ENCODE results near the gene CPNE1.

The CPNE1 gene

DNA sequence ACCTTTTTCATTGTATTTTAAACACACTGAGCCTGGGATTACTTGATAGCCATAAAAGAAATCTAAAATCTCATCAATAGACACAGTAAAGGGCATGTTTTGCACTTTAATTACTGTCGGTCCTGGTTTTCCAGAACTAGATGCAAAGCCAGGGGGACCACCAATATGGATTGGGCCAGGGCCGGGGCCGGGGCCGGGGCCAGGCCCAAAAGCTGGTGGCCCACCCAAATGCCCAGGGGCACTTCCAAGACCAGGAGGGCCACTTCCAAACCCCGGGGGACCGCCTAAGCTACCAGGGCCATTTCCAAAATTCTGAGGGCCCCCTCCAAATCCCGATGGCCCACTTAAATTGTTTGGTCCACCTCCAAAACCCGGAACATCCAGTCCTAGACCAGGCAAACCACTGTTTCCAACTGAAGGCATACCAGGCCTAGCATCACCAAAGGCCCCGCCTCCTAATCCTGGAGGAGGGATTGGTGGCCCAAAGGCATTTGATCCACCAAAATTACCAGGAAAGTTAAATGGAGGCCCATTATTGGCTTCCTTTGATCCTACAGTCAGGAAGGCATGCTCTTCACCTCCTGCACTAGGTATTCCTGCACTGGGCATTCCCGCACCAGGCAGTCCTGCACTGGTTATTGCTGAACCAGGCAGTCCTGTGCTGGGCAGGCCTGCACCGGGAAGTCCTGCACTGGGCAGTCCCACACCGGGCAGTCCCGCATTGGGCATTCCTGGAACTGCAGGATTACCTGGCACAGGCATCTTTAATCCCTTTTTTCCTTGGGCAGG is 11.9 kb downstream of the CPNE1 start:
- no peak for DNase-seq

GRCh38 chr20:35651958-35652357 is 12.7 kb downstream of the CPNE1 start:
- DNase-seq = no peak

DNA sequence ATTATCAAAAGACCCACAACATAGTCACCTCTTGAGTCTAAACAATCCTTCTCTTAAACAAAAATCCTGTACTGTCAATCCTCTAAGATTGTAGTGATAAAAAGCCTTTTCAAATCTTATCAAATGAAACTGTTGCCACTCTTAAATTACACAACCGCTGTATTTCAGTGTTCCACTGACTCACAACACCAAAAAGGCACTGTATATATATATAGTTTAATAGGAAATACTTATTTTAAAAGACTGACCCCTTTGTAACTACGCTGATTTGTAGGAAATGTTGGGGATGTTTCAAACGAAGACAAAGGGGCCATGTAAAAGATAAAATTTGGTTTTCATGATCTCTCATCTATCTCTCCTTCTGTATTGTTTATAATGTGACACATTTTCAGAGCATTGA is 14.1 kb downstream of the CPNE1 start:
- no peak for DNase-seq

DNA sequence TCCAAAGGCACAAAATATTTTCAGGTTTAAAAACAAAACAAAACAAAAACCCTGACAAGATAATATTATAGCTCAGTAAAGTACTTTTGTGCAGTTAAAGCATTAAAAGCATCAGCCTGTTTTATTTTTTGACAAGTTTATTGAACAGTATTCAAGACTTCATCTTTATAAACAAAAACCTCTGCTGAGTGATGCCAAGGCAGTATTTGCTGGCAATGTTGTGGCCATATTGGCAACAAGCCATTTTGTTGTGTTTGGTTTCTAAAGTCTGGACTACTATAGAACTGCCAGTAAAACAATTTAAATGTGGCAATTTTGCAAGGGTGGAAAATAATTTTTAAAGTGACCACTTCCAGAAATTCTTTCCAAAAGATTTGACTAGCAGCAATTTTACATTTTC is 15.9 kb downstream of the CPNE1 start:
- no peak for DNase-seq

DNA sequence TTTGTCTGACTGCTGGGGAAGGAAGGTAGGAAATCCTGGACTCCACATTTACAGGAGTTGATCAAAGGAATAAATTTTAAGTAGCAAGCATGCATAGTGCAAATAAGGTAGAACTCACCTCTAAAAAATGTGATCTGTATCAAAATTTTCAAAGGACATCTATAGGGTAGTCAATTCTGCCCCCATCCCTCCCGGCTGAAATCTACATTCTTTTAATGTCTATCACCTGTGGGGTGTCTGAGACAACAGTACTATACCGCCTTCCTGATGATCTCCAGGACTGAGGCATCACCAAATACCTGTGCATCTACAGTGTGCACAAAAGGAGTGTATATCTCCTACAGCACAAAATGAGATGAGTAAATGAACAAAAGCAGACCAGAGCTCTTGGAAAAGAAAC is 19.9 kb downstream of the CPNE1 start:
- no peak for DNase-seq

GRCh38 chr20:35643045-35643444 is 21.7 kb downstream of the CPNE1 start:
- no peak for DNase-seq

DNA sequence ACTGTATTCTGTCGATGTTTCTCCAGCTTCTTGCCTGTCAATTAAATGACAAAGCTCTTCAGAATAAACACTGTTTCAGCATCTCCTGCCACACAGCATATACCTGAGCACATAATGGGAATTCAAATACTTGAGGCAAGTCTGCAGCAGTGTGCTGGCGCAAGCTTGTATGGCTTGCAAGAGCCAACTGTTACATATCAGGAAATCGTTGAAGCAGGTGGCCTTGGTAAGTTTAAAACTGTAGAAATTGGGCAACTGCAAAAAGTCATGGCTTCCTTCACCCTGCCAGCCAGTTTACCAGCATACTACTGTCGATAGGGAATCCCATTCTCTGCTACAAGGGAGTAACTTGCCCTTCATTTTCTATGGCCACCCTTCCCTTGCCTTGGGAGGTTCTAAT is 23.0 kb downstream of the CPNE1 start:
- DNase-seq = no peak

GRCh38 chr20:35640724-35641123 is 24.0 kb downstream of the CPNE1 start:
- no peak for DNase-seq

DNA sequence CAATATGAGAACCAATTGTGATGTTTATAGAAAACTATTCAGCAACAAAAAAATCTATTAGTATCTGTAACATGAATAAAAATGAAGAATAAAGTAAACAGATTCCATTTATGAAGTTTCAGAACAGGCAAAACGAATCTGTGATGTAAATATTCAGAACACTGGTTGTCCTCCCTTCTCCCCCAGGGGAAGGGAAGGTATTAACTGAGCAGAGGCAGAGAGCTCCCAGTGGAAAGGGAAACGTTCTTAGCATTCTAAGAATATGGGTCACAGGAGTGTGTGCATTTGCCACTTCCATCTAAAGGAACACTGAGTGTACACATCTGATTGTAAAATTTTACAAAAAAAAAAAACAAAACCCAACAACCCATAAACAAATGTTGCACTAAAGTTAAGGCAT is 25.9 kb downstream of the CPNE1 start:
- DNase-seq = no peak

DNA sequence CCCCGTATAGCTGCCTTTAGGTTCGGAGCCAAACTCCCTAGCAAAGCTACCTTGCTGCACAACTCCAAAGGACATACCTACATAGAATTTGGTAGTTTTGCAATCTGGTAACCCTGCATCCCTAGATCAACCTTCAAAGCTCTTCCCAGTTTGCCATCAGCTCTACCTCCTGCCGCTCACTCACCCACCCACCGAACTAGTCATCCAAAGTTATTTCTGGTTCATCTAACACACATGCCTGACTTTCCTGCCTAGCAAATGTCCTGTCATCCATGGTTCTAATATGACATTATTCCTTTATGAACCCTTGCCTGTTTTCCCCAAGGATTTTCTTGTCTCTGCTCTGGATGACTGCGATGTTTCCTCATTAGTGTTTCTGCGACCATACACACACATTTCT is 27.4 kb downstream of the CPNE1 start:
- no peak for DNase-seq

DNA sequence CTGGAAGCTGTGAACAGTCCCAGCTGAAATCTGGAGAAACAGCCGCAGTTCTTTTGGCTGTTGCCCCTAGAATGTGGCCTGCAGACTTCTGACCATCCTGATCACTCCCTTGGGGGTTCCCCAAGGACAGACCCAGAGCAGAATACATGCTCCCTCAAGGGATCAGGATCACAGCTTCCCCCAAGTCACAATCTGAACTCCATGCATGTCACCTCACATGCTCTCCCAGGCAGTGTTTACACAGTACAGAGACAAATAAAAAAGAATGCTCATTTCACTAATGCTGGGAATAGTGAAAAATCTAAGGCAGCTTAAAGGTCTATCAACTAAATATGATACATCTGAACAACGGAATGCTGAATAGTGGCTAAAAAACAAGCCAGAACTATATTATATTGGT is 28.6 kb downstream of the CPNE1 start:
- no peak for DNase-seq

DNA sequence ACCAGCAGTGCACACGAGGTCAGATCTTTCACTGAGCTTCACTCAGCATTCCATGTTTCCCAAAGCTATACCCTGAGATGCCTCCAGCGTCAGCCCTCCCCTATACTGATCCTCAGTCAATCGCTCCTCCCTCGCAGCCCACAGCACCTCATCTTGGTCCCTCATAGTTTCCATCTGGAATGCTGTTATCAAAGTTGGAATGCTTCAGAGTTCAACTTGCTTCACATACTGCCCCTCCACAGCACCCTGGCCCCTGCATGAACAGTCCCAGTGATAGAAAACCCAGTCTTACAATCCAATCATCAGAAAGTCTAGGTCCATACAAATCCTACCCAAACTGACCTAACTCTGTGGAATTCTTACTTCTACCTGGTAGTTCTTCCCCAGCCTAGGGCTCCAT is 29.0 kb downstream of the CPNE1 start:
- no peak for DNase-seq

DNA sequence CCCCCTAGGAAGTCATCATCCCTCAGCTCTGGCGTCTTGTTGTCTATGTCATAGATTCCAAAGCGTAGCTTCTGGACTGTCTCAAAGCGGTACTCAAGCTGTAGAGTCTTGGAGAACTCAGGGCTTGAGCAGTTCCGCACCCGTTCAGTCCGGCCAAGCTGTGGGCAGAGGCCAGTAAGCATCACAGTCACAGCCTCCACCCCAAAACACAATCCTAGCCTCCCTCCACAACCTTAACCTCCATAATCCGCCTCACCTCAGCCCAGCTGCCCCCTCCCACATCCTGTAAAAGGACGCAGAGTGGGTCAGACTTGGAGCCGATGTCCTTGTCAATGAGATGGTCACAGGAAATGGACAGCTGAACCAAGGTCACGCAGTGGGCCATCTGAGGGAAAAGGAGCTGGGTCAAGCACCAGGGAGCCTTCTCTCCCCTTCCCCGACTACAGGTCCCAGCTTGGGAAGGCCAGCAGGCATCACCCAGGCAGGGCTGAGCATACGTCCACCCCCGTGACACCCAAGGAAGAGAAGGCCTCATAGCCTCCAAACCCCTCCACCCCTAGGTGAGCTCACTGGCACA is 32.1 kb downstream of the CPNE1 start:
- DNase-seq = no peak

- no peak for DNase-seq
Measured at GRCh38 chr20:35630636-35631035, 34.1 kb downstream of the CPNE1 start.

DNA sequence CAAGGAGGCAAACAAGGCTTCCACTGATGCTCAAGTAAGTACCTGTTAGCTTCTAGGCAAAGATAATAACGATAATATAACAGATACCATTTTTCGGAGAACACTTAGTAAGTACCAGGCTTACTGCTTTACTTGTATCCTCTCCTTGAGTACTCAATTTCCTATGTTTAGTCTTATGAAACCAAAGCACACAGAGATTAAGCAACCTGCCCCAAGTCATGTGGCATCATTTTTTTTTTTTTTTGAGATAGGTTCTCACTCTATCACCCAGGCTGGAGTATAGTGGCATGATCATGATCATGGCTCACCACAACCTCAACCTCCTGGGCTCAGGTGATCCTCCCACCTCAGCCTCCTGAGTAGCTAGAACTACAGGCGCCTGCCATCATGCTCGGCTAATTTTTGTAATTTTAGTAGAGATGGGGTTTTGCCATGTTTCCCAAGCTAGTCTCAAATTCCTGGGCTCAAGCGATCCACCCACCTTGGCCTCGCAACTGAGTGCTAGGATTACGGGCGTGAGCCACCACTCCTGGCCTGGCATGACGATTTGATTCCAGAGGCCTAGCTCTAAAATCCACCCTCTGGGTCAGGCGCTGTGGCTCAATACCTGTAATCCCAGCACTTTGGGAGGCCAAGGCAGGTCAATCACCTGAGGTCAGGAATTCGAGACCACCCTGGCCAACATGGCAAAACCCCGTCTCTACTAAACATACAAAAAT is 35.1 kb downstream of the CPNE1 start:
- no peak for DNase-seq

DNA sequence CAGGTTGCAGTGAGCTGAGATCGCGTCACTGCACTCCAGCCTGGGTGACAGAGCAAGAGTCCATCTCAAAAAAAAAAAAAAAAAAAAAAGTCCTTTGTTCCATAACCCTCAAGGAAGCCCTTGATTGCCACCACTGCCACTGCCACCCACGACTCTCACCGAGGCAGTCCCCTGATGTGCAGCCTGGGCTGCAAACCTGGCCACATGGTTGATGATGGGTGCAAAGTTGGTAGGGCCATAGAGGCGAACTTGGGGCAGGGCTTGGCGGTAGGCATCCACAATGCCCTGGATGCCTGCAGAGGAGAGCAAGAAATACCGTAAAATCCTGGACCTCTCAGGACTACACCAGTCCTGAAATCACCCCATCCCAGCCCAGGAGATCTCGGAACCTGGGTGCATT is 37.6 kb downstream of the CPNE1 start:
- no peak for DNase-seq

GRCh38 chr20:35626386-35627001 is 38.2 kb downstream of the CPNE1 start:
- no peak for DNase-seq

- DNase-seq = no peak
Measured at GRCh38 chr20:35625584-35626385, 38.9 kb downstream of the CPNE1 start.

GRCh38 chr20:35621560-35621946 is 43.1 kb downstream of the CPNE1 start:
- DNase-seq = no peak

DNA sequence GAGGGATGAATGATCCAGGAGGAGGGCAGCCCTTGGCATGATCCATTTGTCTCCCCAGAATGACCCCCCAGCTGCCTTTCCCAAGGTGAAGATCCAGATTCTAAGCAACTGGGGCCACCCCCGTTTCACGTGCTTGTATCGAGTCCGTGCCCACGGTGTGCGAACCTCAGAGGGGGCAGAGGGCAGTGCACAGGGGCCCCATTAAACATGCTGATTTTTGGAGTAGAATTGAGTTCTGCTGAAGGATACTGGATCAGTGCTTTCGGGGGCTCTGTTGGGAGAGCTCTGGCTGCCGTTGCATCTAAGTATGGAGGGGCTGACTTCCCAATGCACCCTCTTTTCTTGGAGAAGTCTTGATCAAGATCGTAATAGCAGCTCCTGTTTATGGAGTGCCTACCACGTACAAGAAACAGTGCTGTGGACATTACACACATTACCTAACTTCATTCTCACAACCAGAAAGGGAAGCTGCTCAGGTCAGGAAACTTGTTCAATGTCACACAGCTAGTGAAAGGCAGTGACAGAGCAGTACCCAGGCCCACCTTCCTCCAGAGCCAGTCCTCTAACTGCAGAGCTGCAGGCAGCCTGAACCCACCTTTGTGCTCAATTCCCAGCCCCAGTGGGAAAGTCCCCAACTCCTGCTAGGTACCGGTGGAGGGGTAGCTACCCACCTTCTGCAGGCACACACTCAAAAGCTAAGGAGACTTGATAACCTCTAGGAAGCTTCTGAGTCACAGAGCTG is 43.7 kb downstream of the CPNE1 start:
- no peak for DNase-seq

DNA sequence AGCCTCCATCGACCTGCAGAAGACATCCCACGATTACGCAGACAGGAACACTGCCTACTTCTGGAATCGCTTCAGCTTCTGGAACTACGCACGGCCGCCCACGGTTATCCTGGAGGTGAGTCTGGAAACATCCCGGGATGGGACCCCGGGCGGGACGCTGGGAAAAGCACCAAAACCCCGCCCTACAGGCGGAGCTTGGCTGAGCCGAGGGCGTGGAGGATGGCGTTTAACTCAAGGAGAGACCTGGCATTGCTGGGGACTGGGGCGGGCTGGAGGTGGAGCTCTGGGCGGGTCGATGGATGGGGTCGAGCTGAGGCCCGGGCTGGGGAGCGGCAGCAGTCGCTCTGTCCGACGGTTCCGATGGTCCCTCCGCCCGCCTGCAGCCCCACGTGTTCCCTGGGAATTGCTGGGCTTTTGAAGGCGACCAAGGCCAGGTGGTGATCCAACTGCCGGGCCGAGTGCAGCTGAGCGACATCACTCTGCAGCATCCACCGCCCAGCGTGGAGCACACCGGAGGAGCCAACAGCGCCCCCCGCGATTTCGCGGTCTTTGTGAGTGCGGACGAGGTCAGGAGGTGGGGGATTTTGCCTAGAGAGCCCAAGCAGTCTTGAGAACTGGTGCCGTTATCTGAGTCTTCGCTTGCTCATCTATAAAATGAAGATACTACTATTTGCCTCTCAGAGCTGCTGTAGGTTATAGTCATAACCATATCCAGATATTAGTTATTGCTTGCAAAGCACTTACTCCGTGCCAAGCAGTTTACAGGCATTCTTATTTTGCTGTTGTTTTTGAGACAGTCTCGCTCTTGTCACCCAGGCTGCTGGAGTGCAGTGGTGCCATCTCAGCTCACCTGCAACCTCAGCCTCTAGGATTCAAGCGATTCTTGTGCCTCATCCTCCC is 45.3 kb downstream of the CPNE1 start:
- peak; percentile 74 for DNase-seq

All from CD4-positive, alpha-beta T cell treated with Interleukin-15 for 1 hour (primary cell).